H9 (cell line): ENCODE measurements around the gene MYO1D. TPM values are rescaled to one million over a fixed set of nuclear protein-coding genes. Genes with fewer than 3 reads are reported as not detected.

Experiments used
- DNase-seq: peaks from one replicate; pipeline ENCODE4 v3.0.0-alpha.2; 2017
- H2AFZ ChIP-seq: one replicate; pipeline ENCODE4 v1.6.1; 2013; ENCODE audit warnings: mild to moderate bottlenecking, low read length, control low read depth, moderate library complexity
- H2AK5ac ChIP-seq: 2 replicates; pipeline ENCODE4 v1.6.1; 2013; ENCODE audit warnings: low read length, control low read depth, mixed read lengths; ENCODE audit not compliant: insufficient read length
- H2BK120ac ChIP-seq: one replicate; pipeline ENCODE4 v1.6.1; 2013; ENCODE audit warnings: low read depth, mild to moderate bottlenecking, low read length, control low read depth, inconsistent platforms; ENCODE audit not compliant: poor library complexity, severe bottlenecking
- H2BK12ac ChIP-seq: 2 replicates; pipeline ENCODE4 v1.6.1; 2013; ENCODE audit warnings: low read length, control low read depth, mixed read lengths, low read depth; ENCODE audit not compliant: insufficient read length
- H2BK15ac ChIP-seq: 2 replicates; pipeline ENCODE4 v1.6.1; 2013; ENCODE audit warnings: low read depth, low read length, control low read depth
- H2BK20ac ChIP-seq: one replicate; pipeline ENCODE4 v1.6.1; 2013; ENCODE audit warnings: low read depth, mild to moderate bottlenecking, low read length, control low read depth, inconsistent platforms; ENCODE audit not compliant: poor library complexity, severe bottlenecking
- H2BK5ac ChIP-seq: 2 replicates; pipeline ENCODE4 v1.6.1; 2013; ENCODE audit warnings: low read length, control low read depth, mixed read lengths; ENCODE audit not compliant: insufficient read length
- H3K14ac ChIP-seq: 2 replicates; pipeline ENCODE4 v1.6.1; 2013; ENCODE audit warnings: low read length, control low read depth; ENCODE audit not compliant: insufficient read depth
- H3K18ac ChIP-seq: 2 replicates; pipeline ENCODE4 v1.6.1; 2013; ENCODE audit warnings: low read depth, mild to moderate bottlenecking, mixed read lengths, low read length, control low read depth; ENCODE audit not compliant: insufficient read length
- H3K23ac ChIP-seq: 2 replicates; pipeline ENCODE4 v1.6.1; 2013; ENCODE audit warnings: low read length, control low read depth, mixed read lengths, low read depth; ENCODE audit not compliant: insufficient read length
- H3K23me2 ChIP-seq: 2 replicates; pipeline ENCODE4 v1.6.1; 2013; ENCODE audit warnings: low read depth, mild to moderate bottlenecking, mixed read lengths, low read length, control low read depth; ENCODE audit not compliant: insufficient read length, poor library complexity, severe bottlenecking
- H3K27ac ChIP-seq: 2 replicates; pipeline ENCODE4 v1.5.1; 2013; ENCODE audit warnings: low read length, control low read depth, mixed read lengths, low read depth; ENCODE audit not compliant: insufficient read length
- H3K27me3 ChIP-seq: 2 replicates; pipeline ENCODE4 v1.6.1; 2013; ENCODE audit warnings: low read length, control low read depth, inconsistent platforms; ENCODE audit not compliant: insufficient read depth
- H3K4ac ChIP-seq: 2 replicates; pipeline ENCODE4 v1.6.1; 2013; ENCODE audit warnings: low read depth, mild to moderate bottlenecking, control low read depth, inconsistent platforms, low read length, moderate library complexity
- H3K4me1 ChIP-seq: 2 replicates; pipeline ENCODE4 v1.6.1; 2013; ENCODE audit warnings: low read length, control low read depth, inconsistent platforms; ENCODE audit not compliant: insufficient read depth
- H3K4me2 ChIP-seq: 2 replicates; pipeline ENCODE4 v1.6.1; 2013; ENCODE audit warnings: low read length, control low read depth, mixed read lengths; ENCODE audit not compliant: insufficient read length, insufficient read depth
- H3K56ac ChIP-seq: 2 replicates; pipeline ENCODE4 v1.6.1; 2013; ENCODE audit warnings: low read depth, mild to moderate bottlenecking, mixed read lengths, low read length, control low read depth; ENCODE audit not compliant: insufficient read length
- H3K79me1 ChIP-seq: 2 replicates; pipeline ENCODE4 v1.6.1; 2013; ENCODE audit warnings: low read depth, mild to moderate bottlenecking, moderate library complexity, low read length, control low read depth, inconsistent platforms; ENCODE audit not compliant: insufficient read depth, poor library complexity, severe bottlenecking
- H3K79me2 ChIP-seq: 2 replicates; pipeline ENCODE4 v1.6.1; 2013; ENCODE audit warnings: low read length, control low read depth, inconsistent platforms; ENCODE audit not compliant: insufficient read depth
- H3K9ac ChIP-seq: 2 replicates; pipeline ENCODE4 v1.6.1; 2013; ENCODE audit warnings: low read length, control low read depth, mixed read lengths; ENCODE audit not compliant: insufficient read length; ENCODE audit errors: extremely low read depth
- H3K9me3 ChIP-seq: one replicate; pipeline ENCODE4 v1.6.1; 2013; ENCODE audit warnings: low read depth, low read length, inconsistent platforms; ENCODE audit not compliant: control insufficient read depth
- H3T11ph ChIP-seq: one replicate; pipeline ENCODE4 v1.6.1; 2013; ENCODE audit warnings: mild to moderate bottlenecking, low read length, control low read depth, inconsistent platforms
- H4K20me1 ChIP-seq: one replicate; pipeline ENCODE4 v1.6.1; 2013; ENCODE audit not compliant: control insufficient read depth, insufficient read length, insufficient read depth
- H4K5ac ChIP-seq: 2 replicates; pipeline ENCODE4 v1.6.1; 2013; ENCODE audit warnings: low read depth, mild to moderate bottlenecking, mixed read lengths, low read length, control low read depth; ENCODE audit not compliant: insufficient read length
- H4K8ac ChIP-seq: replicated peaks from 2 replicates; pipeline ENCODE4 v1.6.1; 2013; ENCODE audit warnings: low read length, control low read depth, mixed read lengths, low read depth; ENCODE audit not compliant: insufficient read length
- H4K91ac ChIP-seq: 2 replicates; pipeline ENCODE4 v1.6.1; 2013; ENCODE audit warnings: low read depth, mild to moderate bottlenecking, moderate library complexity, mixed read lengths, low read length, control low read depth; ENCODE audit not compliant: insufficient read length
- H3K27ac Mint-ChIP-seq, 3 experiments: 2 replicates in 2 of 3; 3 replicates in 1 of 3; pipeline ENCODE4 v1.8.0; 2020 to 2021; ENCODE audit warnings: mixed read lengths in 3 of 3, mild to moderate bottlenecking in 1 of 3, moderate library complexity in 1 of 3
- H3K27me3 Mint-ChIP-seq: 2 replicates; pipeline ENCODE4 v1.8.0; 2021; ENCODE audit warnings: low read depth, mild to moderate bottlenecking, moderate library complexity, mixed read lengths
- H3K36me3 Mint-ChIP-seq, 3 experiments: 2 replicates in 2 of 3; 3 replicates in 1 of 3; pipeline ENCODE4 v1.8.0; 2020 to 2021; ENCODE audit warnings: low read depth in 3 of 3, mixed read lengths in 3 of 3; ENCODE audit not compliant: insufficient read depth in 1 of 3
- H3K4me1 Mint-ChIP-seq, 2 experiments: 2 replicates each; pipeline ENCODE4 v1.8.0; 2020; ENCODE audit warnings: mixed read lengths in 2 of 2
- H3K4me3 Mint-ChIP-seq, 2 experiments: 2 replicates in 1 of 2; 3 replicates in 1 of 2; pipeline ENCODE4 v1.8.0; 2020 to 2021; ENCODE audit warnings: mild to moderate bottlenecking in 2 of 2, mixed read lengths in 2 of 2, moderate library complexity in 1 of 2
- H3K9me3 Mint-ChIP-seq, 2 experiments: 2 replicates in 1 of 2; 3 replicates in 1 of 2; pipeline ENCODE4 v1.8.0; 2020; ENCODE audit warnings: mild to moderate bottlenecking in 2 of 2, mixed read lengths in 2 of 2, moderate library complexity in 1 of 2
- WGBS: extraction: QIAGEN DNeasy Blood & Tissue Kit; methylation state at CpG from one replicate; pipeline ENCODE4 v1.1.7; 2013; ENCODE audit warnings: missing lambda C conversion rate, low lambda C conversion rate, mixed read lengths; ENCODE audit not compliant: insufficient read length; ENCODE audit errors: extremely low coverage; 5-methylcytosine and 5-hydroxymethylcytosine counted together
- total RNA-seq: library from RNA; stranded (reverse); gene quantifications from 2 replicates; pipeline ENCODE4 v1.2.1, GENCODE V29; 2021
- TF ChIP-seq, protein P1 (sequence below): fragments of 200-600 bp; sonication (generic); conservative IDR thresholded peaks from 3 replicates; pipeline ENCODE4 v1.8.0; 2021; ENCODE audit warnings: antibody characterized with exemption, mild to moderate bottlenecking

Gene MYO1D
- total RNA-seq, 1 experiment from 2014 or later, result 19.0 TPM

DNA sequence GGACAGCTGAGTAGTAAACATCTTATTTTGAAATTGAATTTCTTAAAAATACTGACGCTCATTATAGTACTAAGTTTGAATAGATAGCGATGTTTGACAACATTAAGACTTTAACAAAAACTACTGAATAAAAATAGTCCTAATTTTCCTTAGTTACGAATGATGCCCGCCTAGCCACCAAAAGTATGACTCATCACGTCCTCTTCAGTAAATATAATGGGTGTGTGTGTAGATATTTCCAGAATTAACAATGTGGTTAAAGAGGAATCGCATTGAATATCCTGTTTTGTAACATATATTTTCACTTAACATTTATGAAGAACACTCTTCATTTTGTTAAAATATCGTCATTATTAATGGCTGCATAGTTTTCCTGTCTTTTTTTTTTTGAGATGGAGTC is 187.6 kb downstream of the MYO1D start:
- no peak overlapping the region for H3K4me3 Mint-ChIP-seq
- peaks cover 0 to 17% (median 7%) of the 10 kb centered on the region in 3 experiments; a peak in 4 of 7 replicates for H3K36me3 Mint-ChIP-seq
- H2BK5ac ChIP-seq, result no peak overlapping the region

More for the DNA sequence above, 187.6 kb downstream of the MYO1D start:
- no CpG with 5 or more reads among the region's 7 CpGs for WGBS
- H3T11ph ChIP-seq, result no peak overlapping the region
- no peaks in the 10 kb centered on the region for H3K27me3 ChIP-seq
- no peak overlapping the region for H4K5ac ChIP-seq
- H3K9ac ChIP-seq, result no peak overlapping the region
- H3K14ac ChIP-seq, result no peak overlapping the region
- H3K18ac ChIP-seq, result no peak overlapping the region
- TF ChIP-seq, protein P1, sequence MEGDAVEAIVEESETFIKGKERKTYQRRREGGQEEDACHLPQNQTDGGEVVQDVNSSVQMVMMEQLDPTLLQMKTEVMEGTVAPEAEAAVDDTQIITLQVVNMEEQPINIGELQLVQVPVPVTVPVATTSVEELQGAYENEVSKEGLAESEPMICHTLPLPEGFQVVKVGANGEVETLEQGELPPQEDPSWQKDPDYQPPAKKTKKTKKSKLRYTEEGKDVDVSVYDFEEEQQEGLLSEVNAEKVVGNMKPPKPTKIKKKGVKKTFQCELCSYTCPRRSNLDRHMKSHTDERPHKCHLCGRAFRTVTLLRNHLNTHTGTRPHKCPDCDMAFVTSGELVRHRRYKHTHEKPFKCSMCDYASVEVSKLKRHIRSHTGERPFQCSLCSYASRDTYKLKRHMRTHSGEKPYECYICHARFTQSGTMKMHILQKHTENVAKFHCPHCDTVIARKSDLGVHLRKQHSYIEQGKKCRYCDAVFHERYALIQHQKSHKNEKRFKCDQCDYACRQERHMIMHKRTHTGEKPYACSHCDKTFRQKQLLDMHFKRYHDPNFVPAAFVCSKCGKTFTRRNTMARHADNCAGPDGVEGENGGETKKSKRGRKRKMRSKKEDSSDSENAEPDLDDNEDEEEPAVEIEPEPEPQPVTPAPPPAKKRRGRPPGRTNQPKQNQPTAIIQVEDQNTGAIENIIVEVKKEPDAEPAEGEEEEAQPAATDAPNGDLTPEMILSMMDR, result no peak
- no peaks in the 10 kb centered on the region for H3K9me3 ChIP-seq
- no peak overlapping the region for H2BK15ac ChIP-seq
- no peak overlapping the region for H3K4ac ChIP-seq
- H2AFZ ChIP-seq, result no peak overlapping the region
- Mint-ChIP-seq H3K27ac (no peak overlapping the region), H3K9me3 (peaks cover 9 to 10% of the 10 kb centered on the region in 2 experiments), H3K27me3 (no peaks in the 10 kb centered on the region), H3K4me1 (peaks cover 7 to 11% of the 10 kb centered on the region in 2 experiments)
- H3K4me2 ChIP-seq, result no peak overlapping the region
- H3K79me2 ChIP-seq, result no peaks in the 10 kb centered on the region
- no peak overlapping the region for H2BK12ac ChIP-seq
- no peak overlapping the region for H2BK20ac ChIP-seq
- no peak overlapping the region for H3K23ac ChIP-seq
- no peak for DNase-seq
- no peak overlapping the region for H2BK120ac ChIP-seq
- no peak overlapping the region for H4K91ac ChIP-seq
- H3K56ac ChIP-seq, result no peak overlapping the region
- H3K4me1 ChIP-seq, result no peaks in the 10 kb centered on the region
- no peak overlapping the region for H4K8ac ChIP-seq
- H3K23me2 ChIP-seq, result no peaks in the 10 kb centered on the region
- H3K79me1 ChIP-seq, result no peaks in the 10 kb centered on the region
- no peak overlapping the region for H2AK5ac ChIP-seq
- H4K20me1 ChIP-seq, result no peaks in the 10 kb centered on the region
- H3K27ac ChIP-seq, result no peak overlapping the region
